ENCODE results near the gene C8A. TPM values are rescaled to one million over a fixed set of nuclear protein-coding genes. Genes with fewer than 3 reads are reported as not detected.

The C8A gene
- total RNA-seq, 6 donors from 2014 or later: 0.09 TPM; not detected in 5

DNA sequence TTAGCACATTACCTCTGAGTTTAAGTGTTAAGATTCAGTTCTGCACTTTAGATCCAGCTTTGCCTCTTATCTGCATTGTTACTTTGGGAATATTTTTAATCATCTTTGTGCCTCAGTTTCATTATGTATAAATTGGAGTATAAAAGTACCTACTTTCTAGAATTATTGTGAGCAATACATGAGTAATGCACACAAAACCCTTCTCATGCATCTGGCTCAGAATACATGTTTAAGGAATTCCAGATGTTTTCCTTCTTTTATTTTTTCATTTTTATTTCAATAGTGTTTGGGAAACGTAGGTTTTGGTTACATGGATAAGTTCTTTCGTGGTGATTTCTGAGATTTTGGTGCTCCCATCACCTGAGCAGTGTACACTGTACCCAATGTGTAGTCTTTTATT, 14.2 kb downstream of the C8A start:
- no peaks in the 10 kb centered on the region for H3K36me3 ChIP-seq
- no peak for ATAC-seq (ENCODE audit: low FRiP score in 2 of 2)
- H3K4me3 ChIP-seq: no peak overlapping the region

GRCh38 chr1:56872597-56872996, 18.0 kb downstream of the C8A start:
- Histone ChIP-seq H3K4me3 (no peak overlapping the region), H3K27me3 (no peaks in the 10 kb centered on the region), H3K36me3 (no peaks in the 10 kb centered on the region), H3K4me1 (no peaks in the 10 kb centered on the region), H3K9me3 (no peaks in the 10 kb centered on the region), H3K27ac (no peak overlapping the region)
- ATAC-seq (ENCODE audit: low FRiP score in 2 of 2) (no peak), DNase-seq (no peak)
- TF ChIP-seq, protein P1, sequence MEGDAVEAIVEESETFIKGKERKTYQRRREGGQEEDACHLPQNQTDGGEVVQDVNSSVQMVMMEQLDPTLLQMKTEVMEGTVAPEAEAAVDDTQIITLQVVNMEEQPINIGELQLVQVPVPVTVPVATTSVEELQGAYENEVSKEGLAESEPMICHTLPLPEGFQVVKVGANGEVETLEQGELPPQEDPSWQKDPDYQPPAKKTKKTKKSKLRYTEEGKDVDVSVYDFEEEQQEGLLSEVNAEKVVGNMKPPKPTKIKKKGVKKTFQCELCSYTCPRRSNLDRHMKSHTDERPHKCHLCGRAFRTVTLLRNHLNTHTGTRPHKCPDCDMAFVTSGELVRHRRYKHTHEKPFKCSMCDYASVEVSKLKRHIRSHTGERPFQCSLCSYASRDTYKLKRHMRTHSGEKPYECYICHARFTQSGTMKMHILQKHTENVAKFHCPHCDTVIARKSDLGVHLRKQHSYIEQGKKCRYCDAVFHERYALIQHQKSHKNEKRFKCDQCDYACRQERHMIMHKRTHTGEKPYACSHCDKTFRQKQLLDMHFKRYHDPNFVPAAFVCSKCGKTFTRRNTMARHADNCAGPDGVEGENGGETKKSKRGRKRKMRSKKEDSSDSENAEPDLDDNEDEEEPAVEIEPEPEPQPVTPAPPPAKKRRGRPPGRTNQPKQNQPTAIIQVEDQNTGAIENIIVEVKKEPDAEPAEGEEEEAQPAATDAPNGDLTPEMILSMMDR (IDR thresholded peaks at IDR 0.05): no peak
- no peak for TF ChIP-seq EP300 (IDR thresholded peaks at IDR 0.05)
- no peak for TF ChIP-seq POLR2A (IDR thresholded peaks at IDR 0.05)
- no peak for TF ChIP-seq POLR2AphosphoS5 (IDR thresholded peaks at IDR 0.05)

More for the DNA sequence above, 14.2 kb downstream of the C8A start:
- H3K9me3 ChIP-seq: no peaks in the 10 kb centered on the region
- H3K27me3 ChIP-seq: no peaks in the 10 kb centered on the region
- no peak overlapping the region for H3K27ac ChIP-seq
- TF ChIP-seq POLR2AphosphoS5 (IDR thresholded peaks at IDR 0.05): no peak
- TF ChIP-seq POLR2A (IDR thresholded peaks at IDR 0.05): no peak
- TF ChIP-seq EP300 (IDR thresholded peaks at IDR 0.05): no peak
- TF ChIP-seq, protein P1 (IDR thresholded peaks at IDR 0.05): no peak
- no peak for DNase-seq
- 61 to 73% methylated on average over 2 of the region's 2 CpGs for WGBS, 2 donors
- no peaks in the 10 kb centered on the region for H3K4me1 ChIP-seq

GRCh38 chr1:56873213-56873612, 18.6 kb downstream of the C8A start:
- Histone ChIP-seq H3K9me3 (no peaks in the 10 kb centered on the region), H3K4me3 (no peak overlapping the region), H3K27ac (no peak overlapping the region), H3K27me3 (no peaks in the 10 kb centered on the region), H3K36me3 (no peaks in the 10 kb centered on the region), H3K4me1 (no peaks in the 10 kb centered on the region)
- WGBS, 2 donors: 68 to 95% methylated on average over 1 of the region's 1 CpG
- ATAC-seq (ENCODE audit: low FRiP score in 2 of 2): no peak
- TF ChIP-seq EP300 (IDR thresholded peaks at IDR 0.05): no peak
- TF ChIP-seq POLR2A (IDR thresholded peaks at IDR 0.05): no peak
- TF ChIP-seq, protein P1 (IDR thresholded peaks at IDR 0.05): no peak
- no peak for TF ChIP-seq POLR2AphosphoS5 (IDR thresholded peaks at IDR 0.05)
- DNase-seq: no peak

GRCh38 chr1:56874689-56875088, 20.1 kb downstream of the C8A start:
- ATAC-seq (ENCODE audit: low FRiP score in 2 of 2) (no peak), DNase-seq (no peak)
- H3K4me1 ChIP-seq: no peaks in the 10 kb centered on the region
- no peaks in the 10 kb centered on the region for H3K9me3 ChIP-seq
- TF ChIP-seq POLR2AphosphoS5 (IDR thresholded peaks at IDR 0.05) (no peak), EP300 (IDR thresholded peaks at IDR 0.05) (no peak), POLR2A (IDR thresholded peaks at IDR 0.05) (no peak)
- TF ChIP-seq, protein P1 (IDR thresholded peaks at IDR 0.05): no peak
- no peaks in the 10 kb centered on the region for H3K27me3 ChIP-seq
- no peak overlapping the region for H3K4me3 ChIP-seq
- 86% methylated on average over 4 of the region's 4 CpGs for WGBS, 2 donors
- no peak overlapping the region for H3K27ac ChIP-seq
- no peaks in the 10 kb centered on the region for H3K36me3 ChIP-seq

DNA sequence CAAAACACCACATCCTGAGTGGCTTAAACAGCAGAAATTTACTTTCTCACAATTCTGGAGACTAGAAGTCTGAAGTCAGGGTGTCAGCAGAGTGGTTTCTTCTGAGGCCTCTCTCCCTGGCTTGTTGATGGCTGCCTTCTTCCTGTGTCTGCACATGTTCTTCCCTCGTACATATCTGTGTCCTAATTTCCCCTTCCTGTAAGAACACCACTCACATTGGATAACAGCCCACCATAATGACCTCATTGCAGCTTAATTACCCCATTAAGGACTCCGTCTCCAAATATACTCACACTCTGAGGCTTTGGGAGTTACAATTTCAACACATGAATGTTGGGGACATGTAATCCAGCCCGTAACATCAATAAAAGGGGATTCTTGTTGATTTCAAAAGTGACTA, 23.4 kb downstream of the C8A start:
- Histone ChIP-seq H3K27ac (no peak overlapping the region), H3K36me3 (no peaks in the 10 kb centered on the region), H3K4me3 (no peak overlapping the region), H3K4me1 (no peaks in the 10 kb centered on the region), H3K9me3 (no peaks in the 10 kb centered on the region), H3K27me3 (no peaks in the 10 kb centered on the region)
- ATAC-seq (ENCODE audit: low FRiP score in 2 of 2) (no peak), DNase-seq (no peak)
- whole genome bisulfite sequencing, 2 donors: 21 to 24% methylated on average over 3 of the region's 3 CpGs
- TF ChIP-seq EP300 (IDR thresholded peaks at IDR 0.05) (no peak), POLR2A (IDR thresholded peaks at IDR 0.05) (no peak), POLR2AphosphoS5 (IDR thresholded peaks at IDR 0.05) (no peak)
- TF ChIP-seq, protein P1 (IDR thresholded peaks at IDR 0.05): no peak
